Hematopoietic multipotent progenitor cell treated with erythropoietin and hydrocortisone succinate and interleukin-3 and kit ligand, for 4 days (in vitro differentiated cells): ENCODE results near the gene RORB.

Experiments used
- DNase-seq: peaks from one replicate; pipeline ENCODE4 v3.0.0-alpha.2; 2015

The RORB gene

DNA sequence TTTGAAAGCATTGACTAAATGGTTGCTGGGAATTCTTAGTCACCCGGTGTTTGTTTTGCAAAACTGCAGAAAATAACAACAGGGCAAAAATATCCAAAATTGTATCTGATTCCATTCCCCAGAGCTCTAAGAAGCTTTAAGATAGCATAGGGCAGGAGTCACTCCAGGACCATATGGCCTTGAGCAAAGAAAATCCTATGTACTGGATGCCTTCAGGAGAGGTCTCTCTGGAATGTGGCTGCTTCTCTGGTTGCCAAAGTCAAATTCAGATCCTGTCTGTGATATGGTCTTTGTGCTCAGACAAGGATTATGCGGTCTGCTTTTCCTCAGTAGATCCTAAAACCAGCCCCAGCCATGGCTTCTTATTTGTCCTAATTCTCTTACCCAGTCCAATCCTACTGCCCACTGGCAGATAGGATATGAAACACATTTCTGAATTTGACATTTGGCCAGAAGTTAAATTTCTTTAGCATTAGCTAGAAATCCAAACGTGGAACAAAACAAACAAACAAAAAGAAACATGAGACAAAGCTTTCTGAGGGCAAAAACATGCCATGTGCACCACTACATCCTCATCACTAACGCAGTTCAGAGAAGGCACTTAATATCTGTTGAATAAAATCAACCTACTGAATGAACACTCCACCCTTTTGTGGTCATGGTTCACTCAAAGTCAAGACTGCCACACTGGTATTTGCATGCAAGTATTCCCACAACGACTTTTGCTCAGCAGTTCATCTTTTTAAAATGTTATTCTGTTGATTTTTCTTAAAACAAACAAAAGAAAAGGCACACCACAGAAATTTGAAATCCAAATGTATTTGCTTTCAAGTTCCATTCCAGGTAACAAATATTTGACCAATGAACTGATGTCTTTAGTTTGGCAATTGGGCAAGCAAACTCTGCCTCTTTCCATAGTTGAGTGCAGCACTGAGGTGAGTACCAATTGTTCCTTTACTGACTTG, 224.8 kb downstream of the RORB start:
- no peak for DNase-seq

DNA sequence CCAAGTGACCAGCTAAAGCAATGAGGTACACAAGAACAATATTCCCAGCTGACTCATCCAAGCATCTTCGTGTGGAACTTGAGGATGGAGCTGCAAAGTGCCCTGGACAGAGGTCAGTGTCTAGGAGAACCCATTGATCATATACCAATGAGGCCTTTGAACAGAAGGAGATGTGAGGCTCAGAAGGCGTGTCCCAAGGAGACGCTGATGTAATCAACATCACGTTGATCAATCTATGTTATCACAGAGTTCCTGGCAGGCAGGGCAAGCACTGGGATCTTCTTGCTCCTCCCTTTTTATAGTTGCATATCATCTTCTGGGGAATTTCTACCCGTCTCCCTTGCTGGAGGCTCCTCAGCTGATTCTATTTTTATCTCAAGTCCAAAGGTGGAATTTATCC, 227.2 kb downstream of the RORB start:
- no peak for DNase-seq

DNA sequence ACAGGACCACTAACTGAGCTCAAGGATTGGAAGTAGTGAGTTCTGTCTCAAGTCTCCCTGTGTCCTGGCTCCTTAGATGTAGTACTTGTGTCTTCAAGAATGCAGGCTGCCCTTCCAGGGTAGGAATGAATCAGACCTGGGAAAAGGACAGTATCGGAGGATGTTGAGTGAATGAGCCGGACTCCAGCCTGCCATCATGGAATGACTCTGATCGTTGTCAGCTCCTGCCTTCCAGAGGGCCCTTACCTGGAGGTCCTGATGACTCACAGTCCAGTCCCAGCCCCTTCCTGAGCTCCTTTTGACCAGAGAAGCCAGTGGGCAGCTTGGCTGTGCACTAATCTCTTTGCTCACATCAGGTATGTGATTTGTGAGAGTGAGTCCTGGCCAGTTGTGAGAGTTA, 229.4 kb downstream of the RORB start:
- no peak for DNase-seq

GRCh38 chr9:74728176-74728575, 231.0 kb downstream of the RORB start:
- no peak for DNase-seq

DNA sequence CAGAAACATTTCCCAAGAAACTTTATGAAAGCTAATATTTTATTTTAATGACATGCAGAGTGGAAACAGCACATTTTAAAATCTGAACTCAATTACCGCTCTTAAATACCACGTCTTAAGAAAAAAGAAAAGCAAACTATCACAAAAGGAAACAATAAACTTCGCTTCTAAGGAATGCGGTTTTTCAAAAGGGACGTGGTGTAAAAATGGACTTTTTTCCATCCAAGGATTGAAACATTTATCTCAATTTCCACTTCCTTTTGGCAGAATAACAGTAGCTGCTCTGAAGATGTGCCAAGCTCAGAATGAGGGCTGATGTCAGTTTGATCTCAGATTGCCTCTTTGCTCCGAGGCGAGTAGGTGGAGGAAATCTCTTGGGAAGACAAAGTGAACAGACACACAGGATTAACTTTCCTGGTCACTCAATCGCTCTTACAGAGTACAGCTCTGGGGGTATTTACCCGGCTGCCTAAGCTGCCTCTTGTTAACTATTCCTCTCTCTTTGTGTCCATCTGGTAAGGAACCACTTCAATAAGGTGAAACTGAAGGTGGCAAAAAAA, 232.1 kb downstream of the RORB start:
- no peak for DNase-seq

DNA sequence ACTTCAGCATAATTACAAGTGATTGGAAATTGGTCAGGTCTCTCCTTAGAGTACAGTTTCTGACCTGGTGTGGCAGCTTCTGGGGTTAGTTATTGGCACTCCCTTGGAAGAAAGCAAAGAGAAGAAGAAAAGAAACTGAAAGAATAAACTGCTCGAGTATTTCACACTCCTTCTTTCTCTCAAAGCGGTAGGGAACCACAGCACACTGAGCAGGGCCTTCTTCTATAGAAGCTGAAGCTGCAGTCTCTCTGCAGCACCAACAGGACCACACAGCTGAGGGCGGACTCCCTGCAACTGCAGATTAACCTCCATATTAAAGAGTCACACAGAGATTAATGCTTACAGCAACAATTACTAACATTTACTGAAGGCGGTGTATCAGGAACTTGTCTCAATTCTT, 238.6 kb downstream of the RORB start:
- DNase-seq = no peak

- DNase-seq = no peak
Measured at GRCh38 chr9:74736646-74737045, 239.5 kb downstream of the RORB start.

GRCh38 chr9:74742191-74742790, 245.2 kb downstream of the RORB start:
- no peak for DNase-seq
